Measurements from ENCODE around the gene VTN.

VTN gene

DNA sequence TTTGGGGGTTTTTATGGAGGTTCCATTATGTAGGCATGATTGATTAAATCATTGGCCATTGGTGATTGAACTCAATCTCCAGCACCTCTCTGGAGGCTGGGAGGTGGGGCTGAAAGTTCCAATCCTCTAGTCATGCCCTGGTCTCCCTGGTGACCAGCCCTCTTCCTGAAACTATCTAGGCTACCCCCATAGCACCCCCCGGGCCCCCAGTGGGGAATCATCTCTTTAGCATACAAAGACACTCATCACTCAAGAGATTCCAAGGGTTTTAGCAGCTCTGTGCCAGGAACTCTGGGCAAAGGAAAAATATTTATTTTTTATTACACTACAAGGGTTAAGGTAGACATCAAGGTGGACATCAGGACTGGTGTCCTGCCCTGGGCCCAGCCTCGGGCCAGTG lies 25.3 kb upstream of the VTN start:
- DNase-seq (ENCODE audit: low read depth in 2 of 2): no peak

DNA sequence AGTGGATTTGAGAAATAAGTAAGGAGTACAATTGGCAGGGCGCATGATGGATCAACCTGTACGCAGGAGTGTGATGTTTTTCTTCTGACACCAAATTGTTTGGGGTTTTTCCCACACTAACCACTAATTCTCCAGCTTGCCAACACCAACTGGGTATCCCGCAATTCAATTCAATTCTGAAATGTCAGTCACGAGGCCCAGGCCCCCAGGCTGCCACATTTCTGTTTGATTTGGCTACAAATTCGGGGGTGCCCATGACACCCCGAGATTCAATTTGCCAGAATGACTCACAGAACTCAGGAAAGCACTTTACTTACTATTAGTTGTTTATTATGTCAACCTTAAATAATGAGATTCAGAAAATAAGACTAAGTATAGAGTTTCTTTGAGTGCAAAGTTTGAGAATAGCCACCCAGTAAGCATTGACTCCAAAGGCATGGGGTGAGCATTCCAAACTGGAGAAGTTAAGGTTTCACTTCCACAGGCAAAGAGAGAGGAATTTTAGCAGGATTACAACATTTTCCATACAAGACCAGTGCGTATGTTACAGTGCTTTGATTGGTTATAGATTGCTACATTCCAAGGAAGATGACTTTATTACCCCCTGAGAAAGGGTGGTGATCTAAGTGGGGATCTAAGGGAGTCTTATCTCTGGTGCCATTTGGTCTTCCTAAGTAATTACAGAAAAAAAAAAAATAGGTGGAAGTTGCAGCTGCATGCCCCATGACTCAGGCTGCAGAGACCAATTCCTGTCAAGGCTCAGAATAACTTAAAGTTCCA lies 24.4 kb upstream of the VTN start:
- DNase-seq (ENCODE audit: low read depth in 2 of 2): no peak

DNA sequence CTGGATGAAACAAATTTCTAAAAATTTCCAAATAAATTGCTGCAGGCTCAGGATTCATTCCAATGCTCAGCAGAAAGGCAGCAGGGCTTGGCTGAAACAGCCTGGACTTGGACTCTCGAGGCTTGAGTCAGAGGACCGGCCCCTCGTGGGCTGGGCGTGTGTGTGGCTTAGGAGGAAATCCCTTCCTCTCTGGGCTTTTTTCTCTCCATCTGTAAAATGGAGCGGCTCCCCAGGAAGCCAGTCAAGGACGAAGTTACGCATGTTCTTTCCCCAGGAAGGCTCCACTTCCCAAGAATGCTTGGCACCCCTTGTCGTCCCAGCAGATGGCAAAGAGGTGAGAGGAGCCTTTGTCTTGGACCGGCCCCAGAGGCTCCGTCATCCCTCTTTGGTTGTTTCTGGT lies 22.4 kb upstream of the VTN start:
- DNase-seq (ENCODE audit: low read depth in 2 of 2): no peak

DNA sequence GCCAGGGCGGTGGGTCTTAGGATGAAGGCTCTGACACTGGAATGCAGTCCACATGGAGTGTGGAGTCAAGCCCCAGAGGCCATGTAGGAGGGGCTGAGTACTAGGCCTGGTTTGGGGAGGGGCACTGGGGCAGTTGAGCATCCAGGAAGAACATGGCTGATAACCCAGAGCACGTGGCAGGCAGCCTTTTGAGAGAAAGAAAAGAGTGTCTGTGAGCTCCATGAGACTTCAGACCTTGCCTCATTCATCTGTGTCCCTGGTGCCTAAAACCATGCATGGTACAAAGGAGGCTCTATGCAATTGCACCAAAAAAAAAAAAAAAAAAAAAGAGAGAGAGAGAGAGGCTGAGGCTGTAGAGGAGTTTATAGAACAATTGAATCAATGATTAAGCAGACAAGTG lies 21.3 kb upstream of the VTN start:
- no peak for DNase-seq (ENCODE audit: low read depth in 2 of 2)

DNA sequence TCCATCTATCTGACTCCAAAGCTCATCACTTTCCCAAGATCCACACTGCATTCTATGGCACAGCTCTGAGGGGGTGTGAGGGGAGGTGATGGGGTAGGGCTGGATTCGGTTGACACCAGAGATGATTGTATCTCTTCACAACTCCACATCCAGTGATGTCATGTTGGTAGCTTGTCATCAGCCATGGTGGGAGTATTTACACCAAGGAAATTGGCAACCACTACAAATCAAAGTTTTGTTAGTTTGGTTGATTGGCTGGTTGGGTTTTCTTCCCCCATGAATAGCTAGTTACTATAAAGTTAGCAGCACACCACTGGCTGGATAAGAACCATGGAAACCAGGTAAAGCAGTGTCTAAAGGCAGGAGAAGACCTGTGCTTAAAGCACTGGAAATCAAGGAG lies 20.9 kb upstream of the VTN start:
- no peak for DNase-seq (ENCODE audit: low read depth in 2 of 2)

DNA sequence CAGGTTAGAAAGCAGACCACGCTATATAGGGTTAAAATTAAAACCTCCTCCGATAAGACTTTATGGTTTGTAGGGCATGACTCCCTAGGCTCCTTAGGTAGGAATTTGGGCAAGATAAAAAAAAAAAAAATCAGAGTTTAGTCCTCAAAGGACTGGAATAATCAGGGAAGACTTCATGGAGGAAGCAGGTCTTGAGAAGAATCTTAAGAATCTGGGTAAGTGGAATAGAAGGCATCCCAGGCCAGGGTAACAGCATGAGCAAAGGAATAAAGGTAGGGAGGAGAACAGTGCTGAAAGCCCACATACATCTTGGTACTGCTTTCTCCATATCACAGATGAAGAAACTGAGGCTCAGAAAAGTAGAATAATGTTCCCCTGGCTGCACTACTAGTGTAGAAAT lies 20.5 kb upstream of the VTN start:
- no peak for DNase-seq (ENCODE audit: low read depth in 2 of 2)

- DNase-seq (ENCODE audit: low read depth in 2 of 2): no peak
Measured at GRCh38 chr17:28390141-28390540, 20.0 kb upstream of the VTN start.

DNA sequence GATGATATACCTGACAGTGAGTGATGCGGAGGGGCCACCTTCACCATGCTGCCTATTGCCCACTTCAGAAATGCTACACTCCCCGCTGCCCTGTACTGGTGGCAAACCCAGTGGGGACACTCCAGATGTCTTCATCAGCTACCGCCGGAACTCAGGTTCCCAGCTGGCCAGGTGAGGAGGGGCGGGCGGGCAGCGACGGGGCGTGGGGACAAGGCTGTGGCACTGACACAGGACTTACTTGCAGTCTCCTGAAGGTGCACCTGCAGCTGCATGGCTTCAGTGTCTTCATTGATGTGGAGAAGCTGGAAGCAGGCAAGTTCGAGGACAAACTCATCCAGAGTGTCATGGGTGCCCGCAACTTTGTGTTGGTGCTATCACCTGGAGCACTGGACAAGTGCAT lies 18.0 kb upstream of the VTN start:
- DNase-seq (ENCODE audit: low read depth in 2 of 2): no peak

DNA sequence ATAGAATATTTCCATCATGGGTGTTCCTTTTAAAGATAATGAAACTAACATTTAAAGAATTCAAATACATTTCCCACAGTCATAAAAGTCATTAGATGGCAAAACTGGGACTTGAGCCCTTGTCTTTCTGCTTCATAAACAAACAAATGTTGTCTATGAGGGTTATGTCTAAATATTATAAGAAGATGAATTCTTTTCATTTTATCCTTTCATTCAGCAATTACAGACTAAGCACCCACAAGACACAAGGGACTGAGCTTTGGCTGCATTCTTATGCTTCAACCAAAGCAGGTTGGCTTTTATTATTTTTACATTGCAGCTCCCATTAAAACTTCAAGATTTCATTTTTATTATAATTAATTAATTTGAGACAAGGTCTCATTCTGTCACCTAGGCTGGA lies 16.3 kb upstream of the VTN start:
- no peak for DNase-seq (ENCODE audit: low read depth in 2 of 2)

DNA sequence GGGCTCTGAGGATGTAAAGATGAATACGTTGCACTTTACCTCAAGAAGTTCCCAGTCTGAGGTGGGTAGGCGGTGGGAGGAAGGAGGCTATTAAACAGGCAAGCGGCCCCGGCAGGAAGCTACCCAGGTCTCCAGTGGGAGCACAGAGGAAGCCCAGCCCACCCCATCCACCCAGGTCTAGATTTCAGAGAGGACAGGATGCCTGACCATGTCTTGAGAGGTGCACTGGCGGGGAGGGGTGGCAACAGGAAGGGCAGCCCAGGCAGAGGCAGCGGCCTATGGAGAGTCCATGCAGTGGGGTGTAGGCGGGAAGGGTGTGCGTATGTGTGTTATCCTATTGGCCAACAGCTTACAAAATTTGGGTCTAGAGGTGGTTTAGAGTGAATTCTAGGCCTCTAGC lies 15.3 kb upstream of the VTN start:
- DNase-seq (ENCODE audit: low read depth in 2 of 2): no peak

GRCh38 chr17:28385037-28385400 lies 14.9 kb upstream of the VTN start:
- DNase-seq (ENCODE audit: low read depth in 2 of 2): no peak

- DNase-seq (ENCODE audit: low read depth in 2 of 2): no peak
Measured at GRCh38 chr17:28384281-28385036, 14.4 kb upstream of the VTN start.

- no peak for DNase-seq (ENCODE audit: low read depth in 2 of 2)
Measured at GRCh38 chr17:28381141-28381825, 11.2 kb upstream of the VTN start.

DNA sequence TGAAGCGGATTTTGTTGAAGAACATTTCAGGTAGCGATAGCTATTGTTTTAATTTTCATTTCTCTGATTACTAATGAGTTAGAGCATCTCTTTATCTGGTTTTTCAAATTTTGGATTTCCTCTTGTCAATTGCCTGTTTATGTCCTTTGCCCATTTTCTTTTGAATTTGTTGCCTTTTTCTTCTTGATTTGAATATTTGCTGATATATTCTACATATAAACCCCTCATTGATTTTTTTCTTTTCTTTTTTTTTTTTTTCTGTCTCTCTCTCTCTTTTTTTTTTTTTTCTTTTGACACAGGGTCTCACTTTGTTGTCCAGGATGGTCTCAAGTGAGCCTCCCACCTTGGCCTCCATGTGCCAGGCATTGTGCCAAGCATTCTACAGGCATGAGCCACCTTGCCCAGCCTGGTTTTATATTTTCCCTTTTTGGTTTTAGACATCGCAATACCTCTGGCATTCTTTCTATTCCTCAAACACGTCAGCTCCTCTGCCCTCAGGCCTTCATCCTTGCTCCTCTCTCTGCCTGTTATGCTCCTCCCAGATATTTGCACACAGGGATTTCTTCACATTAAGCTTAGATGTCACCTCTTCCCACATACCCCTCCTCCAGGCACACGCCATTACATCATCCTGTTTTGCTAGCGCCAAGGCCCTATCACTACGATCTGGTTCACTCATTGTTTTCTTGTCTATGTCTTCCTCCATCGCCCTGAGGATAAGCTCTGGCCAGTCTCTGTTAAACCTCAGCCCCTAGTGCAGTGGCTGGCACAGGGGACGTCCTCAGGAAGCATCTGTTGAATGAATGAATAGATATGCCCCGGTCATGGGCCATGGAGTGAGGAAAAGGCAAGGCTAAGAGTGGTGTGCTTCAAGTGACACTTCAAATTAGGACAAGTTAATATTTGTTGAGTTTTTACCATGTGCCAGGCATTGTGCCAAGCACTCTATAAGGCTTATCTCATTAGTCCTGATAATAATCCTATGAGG lies 10.0 kb upstream of the VTN start:
- no peak for DNase-seq (ENCODE audit: low read depth in 2 of 2)

DNA sequence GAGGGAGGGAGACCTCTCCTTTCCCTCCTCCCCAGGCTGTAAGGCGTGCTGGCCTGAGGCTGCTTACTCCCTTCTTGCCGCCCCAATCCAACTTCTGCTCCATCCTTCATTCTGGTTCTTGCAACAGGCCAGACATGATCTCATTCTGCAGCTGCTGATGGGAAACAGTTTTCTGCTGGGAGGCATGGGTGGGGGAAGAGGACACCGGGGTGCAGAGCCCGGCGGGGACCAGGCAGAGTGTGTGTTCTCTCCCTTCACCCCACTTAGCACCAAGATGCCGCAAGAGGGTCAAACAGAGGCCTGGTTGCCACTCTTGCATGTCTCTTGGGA lies 2.8 kb upstream of the VTN start:
- no peak for DNase-seq (ENCODE audit: low read depth in 2 of 2)

DNA sequence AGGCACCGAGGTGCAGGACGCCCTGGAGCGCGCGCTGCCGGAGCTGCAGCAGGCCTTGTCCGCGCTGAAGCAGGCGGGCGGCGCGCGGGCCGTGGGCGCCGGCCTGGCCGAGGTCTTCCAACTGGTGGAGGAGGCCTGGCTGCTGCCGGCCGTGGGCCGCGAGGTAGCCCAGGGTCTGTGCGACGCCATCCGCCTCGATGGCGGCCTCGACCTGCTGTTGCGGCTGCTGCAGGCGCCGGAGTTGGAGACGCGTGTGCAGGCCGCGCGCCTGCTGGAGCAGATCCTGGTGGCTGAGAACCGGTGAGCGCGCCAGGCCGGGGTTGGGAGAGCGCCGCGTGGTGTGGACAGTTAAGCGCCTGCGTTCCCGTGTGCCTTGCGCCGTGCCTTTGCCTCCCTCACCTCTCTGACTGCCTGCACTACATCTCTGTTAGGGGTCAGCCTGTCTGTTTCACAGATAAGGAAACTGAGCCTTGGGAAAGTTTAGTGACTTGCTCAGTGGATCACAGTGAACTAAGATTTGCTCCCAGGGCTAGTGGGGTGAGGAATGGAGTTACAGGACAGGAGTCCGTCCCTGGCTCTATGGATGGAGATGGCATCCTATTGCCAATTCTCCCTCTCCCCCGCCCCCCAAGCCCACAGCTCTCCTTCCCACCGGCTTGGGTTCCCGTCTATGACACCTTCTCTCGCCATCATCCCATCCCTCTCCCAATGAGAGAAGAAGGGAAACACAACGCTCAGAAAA lies 2.3 kb upstream of the VTN start:
- no peak for DNase-seq (ENCODE audit: low read depth in 2 of 2)

DNA sequence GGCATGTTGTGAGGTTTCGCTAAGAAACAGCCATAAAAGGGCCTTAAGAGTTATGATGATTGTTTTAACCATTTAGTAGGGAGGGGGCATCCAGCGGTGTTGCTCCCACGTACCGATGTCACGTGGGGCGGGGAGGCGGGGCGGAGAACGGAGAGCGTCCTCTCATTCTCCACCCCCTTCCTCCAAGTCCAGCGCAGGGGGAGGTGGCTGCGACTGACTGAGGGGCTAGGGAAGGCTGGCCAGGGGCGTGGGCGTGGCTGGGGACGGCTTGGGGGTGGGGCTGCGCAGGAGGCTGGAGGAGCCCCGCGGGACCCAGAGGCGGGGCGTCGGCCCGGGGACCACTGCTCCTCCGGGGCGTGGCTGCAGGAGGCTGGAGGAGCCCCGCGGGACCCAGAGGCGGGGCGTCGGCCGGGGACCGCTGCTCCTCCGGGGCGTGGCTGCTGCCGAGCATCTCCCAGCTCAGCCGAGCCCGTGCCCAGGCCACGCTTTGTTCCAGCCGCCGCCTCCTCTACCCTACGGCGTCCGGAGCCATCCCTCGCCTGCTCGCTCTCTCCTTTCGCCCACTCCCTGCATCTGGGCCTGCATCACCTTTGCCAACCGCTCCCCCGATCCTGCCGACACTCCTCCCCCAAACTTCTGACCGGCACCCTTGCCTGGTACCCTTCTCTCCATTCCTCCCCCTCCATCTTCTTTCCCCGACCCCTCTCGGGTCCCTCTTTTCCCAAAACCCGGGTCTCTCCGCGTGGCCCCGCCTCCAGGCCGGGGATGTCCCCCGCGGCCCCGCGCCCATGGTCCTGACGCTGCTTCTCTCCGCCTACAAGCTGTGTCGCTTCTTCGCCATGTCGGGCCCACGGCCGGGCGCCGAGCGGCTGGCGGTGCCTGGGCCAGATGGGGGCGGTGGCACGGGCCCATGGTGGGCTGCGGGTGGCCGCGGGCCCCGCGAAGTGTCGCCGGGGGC lies 1.4 kb upstream of the VTN start, which contains the start of gene SARM1:
Gene SARM1 (plus strand): TSS at position 450 of the 958 bp plus-strand sequence. CDS start 339 bp downstream, at position 789.
- DNase-seq (ENCODE audit: low read depth in 2 of 2): peak; percentile 84 to 85

DNA sequence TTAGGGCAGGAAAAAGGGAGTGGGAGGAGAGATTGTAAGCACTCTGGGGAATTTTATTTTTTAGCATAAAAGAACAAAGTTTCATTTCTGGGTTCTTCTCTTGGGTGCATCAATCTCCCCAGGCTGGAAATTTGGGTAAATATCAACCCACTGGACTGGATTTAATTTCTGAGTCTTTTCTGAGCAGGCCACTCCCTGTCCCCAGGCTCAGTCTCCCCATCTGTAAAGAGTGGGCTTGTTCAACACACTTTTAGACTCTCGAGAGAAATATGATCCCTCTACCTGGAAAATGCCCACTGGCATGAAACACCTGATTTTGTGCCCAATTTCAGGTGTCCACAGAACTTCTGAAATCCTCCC lies 617 bp upstream of the VTN start:
- DNase-seq (ENCODE audit: low read depth in 2 of 2): no peak

DNA sequence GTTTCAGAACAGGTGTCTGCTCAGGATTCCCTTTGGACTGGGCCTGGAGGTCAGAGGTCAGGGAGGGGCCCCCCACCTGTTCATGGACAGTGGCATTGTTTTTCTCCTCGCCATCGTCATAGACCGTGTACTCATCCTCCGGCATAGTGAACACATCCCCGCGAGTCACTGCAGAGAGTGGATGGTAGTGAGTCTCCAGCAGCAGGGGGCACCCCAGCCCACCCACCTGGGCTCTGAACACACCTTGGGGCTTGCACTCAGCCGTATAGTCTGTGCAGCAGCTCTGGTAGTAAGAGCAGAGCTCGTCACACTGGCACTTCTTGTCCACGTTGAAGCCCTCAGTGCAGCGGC lies 448 bp downstream of the VTN start:
- no peak for DNase-seq (ENCODE audit: low read depth in 2 of 2)
